Right cardiac atrium (tissue), 5 donors: ENCODE results near the gene SH3TC2. TPM values are rescaled to one million over a fixed set of nuclear protein-coding genes. Genes with fewer than 3 reads are reported as not detected.

ENCODE experiments used
- ATAC-seq, 2 donors: fragments of 200-7000 bp; cut with Tn5 transposase; one replicate each; pipeline versions ENCODE4 v1.8.0 to v1.9.1; 2020; ENCODE audit warnings: moderate library complexity in 2 of 2, mild to moderate bottlenecking in 1 of 2
- DNase-seq, 3 donors: peaks; one replicate each; pipeline ENCODE4 v3.0.0-alpha.2; 2020
- H3K27ac ChIP-seq: one replicate; pipeline ENCODE4 v1.5.1; 2013; ENCODE audit warnings: mild to moderate bottlenecking, low read length, control low read depth, moderate library complexity
- H3K27me3 ChIP-seq: one replicate; pipeline ENCODE4 v1.6.1; 2013; ENCODE audit not compliant: control insufficient read depth, insufficient read depth
- H3K4me1 ChIP-seq: one replicate; pipeline ENCODE4 v1.6.1; 2013; ENCODE audit warnings: low read length; ENCODE audit not compliant: control insufficient read depth, insufficient read depth
- H3K4me3 ChIP-seq: one replicate; pipeline ENCODE4 v1.5.1; 2013; ENCODE audit warnings: low read length, control low read depth
- H3K9me3 ChIP-seq: one replicate; pipeline ENCODE4 v1.6.1; 2013; ENCODE audit warnings: low read length; ENCODE audit not compliant: control insufficient read depth
- WGBS: extraction: QIAGEN DNeasy Blood & Tissue Kit; methylation state at CpG from one replicate; pipeline ENCODE4 v1.1.7; 2013; 5-methylcytosine and 5-hydroxymethylcytosine counted together
- intact Hi-C, 4 donors: fragments of 100-400 bp; cut with DNase I; formaldehyde crosslinking; loops; one replicate each; pipeline versions ENCODE4 v1.11.0 to v1.14.0; 2022 to 2023
- microRNA-seq, 2 donors: library from miRNA; unstranded; fragments of <30 nt; microRNA quantifications; one replicate each; pipeline ENCODE4 v1.2.0, GENCODE V29; 2020 to 2021
- polyA plus RNA-seq: library from polyadenylated mRNA; stranded (reverse); fragments of 200-250 nt; gene quantifications from one replicate; pipeline ENCODE4 v1.2.3, GENCODE V29; 2013
- total RNA-seq, 4 donors: library from RNA; stranded (reverse); fragmentation: NEBNext Ultra II Directional; extraction: Animal tissue kit (Norgen Biotek cat#: 25700); gene quantifications; one replicate each; pipeline ENCODE4 v1.2.1, GENCODE V29; 2021
- donor health status: healthy with polysubstance abuse.
- donor health status: DM: no; HTN: yes; CAD: no.
- donor health status: DM: no; HTN: no; CAD: no.
- donor health status: DM: no; HTN: yes; CAD: no; lungs with severe emphysema.
- donor health status: DM: yes; HTN: yes; CAD: no.

SH3TC2 gene
- total and polyA plus RNA-seq, 5 donors = 4.9 to 17.9 (median 12.4) TPM

DNA sequence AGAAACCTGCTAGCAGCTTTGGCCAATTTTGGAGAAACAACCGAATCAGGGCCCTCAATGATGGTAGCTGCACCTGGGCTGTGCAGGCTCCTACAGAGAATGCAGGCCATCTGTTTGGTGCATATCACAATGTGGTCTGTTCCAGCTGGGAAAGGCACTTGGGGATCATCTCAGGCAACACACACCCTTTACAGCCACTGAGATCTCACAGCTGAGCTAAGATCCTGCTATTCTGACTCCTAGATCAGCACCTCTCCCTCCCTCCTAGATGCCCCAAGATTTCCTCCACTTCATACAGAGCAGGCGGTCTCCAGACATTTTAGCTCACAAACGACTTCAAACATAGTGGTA lies 100.7 kb downstream of the SH3TC2 start:
- no peaks in the 10 kb centered on the region for H3K27me3 ChIP-seq
- intact Hi-C loops = loop anchor here in 2 of 4 donors (10.0 kb wide), 2 partner anchors 137 to 217 kb away; partner anchors contain the start of gene ADRB2 (in 1 of the 2)
- 70% methylated on average over 3 of the region's 3 CpGs for WGBS
- ATAC-seq (no peak), DNase-seq (no peak)
- no peaks in the 10 kb centered on the region for H3K4me1 ChIP-seq
- H3K4me3 ChIP-seq = no peak overlapping the region
- no peaks in the 10 kb centered on the region for H3K9me3 ChIP-seq
- no peak overlapping the region for H3K27ac ChIP-seq

DNA sequence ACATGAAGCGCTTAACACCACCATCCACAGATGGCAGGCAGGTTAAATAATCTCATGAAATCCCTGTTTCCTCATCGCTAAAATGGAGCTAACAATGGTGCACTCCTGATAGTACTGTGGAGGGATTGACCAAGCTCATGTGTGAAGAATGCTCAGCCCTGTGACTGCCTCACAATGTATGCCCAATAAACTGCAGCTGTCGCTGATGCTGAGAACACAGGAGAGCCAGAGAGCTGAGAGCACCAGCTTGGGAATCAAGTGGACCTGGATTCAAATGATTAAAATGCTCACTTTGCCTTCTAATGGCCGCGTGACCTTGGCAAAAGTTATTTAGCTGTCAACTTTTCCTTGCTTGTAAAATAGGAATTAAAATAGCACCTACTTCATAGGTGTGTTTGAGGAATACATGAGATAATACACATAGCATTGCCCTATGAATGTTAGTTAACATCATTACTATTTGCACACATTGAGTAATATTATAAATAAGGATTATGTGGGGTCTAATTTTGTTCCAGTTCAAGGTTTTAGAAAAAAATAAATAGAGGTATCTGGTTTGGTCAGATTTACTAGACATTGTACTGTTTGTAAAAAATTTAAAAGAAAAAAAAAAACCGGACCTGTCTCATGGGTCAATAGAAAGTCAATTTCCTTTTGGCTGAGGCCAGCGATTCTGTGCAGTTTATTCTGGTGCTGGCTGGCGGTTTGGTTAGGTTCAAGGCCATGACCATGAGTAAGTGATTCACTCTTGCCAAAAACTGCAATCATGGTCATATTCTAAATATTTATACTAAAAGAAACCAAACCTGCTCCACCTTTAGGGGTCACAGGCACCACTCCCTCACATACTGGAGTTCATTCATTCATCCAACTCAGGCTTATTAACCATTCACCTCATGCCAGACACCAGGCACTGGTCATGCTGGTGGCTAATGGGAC lies 101.3 kb downstream of the SH3TC2 start:
- WGBS = 84% methylated on average over 8 of the region's 8 CpGs
- Histone ChIP-seq H3K27ac (no peak overlapping the region), H3K27me3 (no peaks in the 10 kb centered on the region), H3K4me1 (no peaks in the 10 kb centered on the region), H3K4me3 (no peak overlapping the region), H3K9me3 (no peaks in the 10 kb centered on the region)
- intact Hi-C loops = loop anchor here in 2 of 4 donors (10.0 kb wide), 2 partner anchors 137 to 217 kb away; partner anchors contain the start of gene ADRB2 (in 1 of the 2)
- no peak for ATAC-seq
- DNase-seq = no peak

DNA sequence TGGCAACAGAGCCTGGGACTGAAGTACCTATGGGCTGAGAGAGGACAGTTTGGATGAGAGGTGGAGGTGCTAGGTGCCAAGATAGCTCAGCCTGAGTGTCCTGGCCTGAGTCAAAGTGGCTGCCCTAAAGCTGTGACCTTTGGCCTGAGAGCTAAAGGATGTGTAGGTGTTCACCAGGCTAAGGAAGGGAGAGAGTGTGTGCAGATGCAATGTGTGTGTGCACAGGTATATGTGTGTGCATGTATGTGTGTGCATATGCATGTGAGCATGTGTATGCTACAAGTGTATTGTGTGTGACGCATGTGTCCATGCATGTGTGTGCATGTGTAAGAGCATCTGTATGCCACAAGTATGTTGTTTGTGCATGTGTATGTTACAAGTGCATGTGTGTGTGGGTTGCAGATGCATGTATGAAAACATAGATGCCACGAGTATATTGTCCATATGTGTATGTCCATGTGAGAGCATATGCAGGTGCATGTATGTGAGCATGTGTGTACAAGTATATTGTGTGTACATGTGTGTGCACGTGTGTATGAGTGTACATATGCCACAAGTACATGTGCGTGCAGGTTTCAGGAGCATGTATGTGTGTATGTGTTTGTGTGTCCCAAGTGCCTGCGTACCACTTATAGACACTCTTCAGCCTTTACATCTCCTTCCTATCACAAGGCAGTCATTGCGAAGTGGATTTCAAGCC lies 102.6 kb downstream of the SH3TC2 start:
- Histone ChIP-seq H3K27me3 (no peaks in the 10 kb centered on the region), H3K27ac (no peak overlapping the region), H3K9me3 (no peaks in the 10 kb centered on the region), H3K4me3 (no peak overlapping the region), H3K4me1 (no peaks in the 10 kb centered on the region)
- ATAC-seq = no peak
- 94% methylated on average over 6 of the region's 6 CpGs for WGBS
- no peak for DNase-seq
- intact Hi-C loops = loop anchor here in 2 of 4 donors (10.0 kb wide), 2 partner anchors 135 to 215 kb away; partner anchors contain the start of gene ADRB2 (in 1 of the 2)

DNA sequence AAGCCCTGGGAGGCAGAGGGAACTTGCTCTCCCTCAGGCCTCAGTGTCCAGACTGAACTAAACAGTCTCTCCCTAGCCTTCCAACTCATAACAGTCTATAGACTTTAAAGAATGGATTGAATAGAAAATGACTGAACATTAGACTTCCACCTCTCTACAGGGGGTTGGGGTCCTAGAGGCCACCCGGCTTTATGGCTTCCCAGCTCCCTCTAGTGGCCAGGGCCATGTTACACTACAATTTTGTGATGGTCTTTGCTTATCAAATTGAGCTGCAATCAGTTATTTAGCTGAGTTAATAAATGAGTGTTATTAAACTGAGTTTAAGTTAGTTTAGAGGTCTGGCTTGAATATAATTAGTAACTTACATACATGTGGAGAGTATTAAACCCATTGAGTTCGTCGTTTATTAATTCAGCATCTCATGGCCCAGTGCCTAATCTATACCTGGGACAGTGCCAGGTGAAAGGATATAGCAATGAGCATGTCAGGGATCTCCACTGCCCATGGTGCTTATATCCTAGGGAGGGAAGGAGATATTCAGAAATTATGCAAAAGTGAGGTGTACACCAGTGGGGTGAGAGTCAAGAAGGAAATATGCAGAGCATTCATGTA lies 105.2 kb downstream of the SH3TC2 start:
- DNase-seq (peak in 2 of 3 donors; percentile 24 to 60), ATAC-seq (peak in 1 of 2 donors; percentile 27)
- no peak overlapping the region for H3K4me3 ChIP-seq
- H3K27ac ChIP-seq = no peak overlapping the region
- H3K9me3 ChIP-seq = no peaks in the 10 kb centered on the region
- no peaks in the 10 kb centered on the region for H3K27me3 ChIP-seq
- WGBS = 30% methylated on average over 3 of the region's 3 CpGs
- H3K4me1 ChIP-seq = no peaks in the 10 kb centered on the region
- intact Hi-C loops = loop anchor here in 2 of 4 donors (2.0 to 10.0 kb wide), 2 partner anchors 131 to 223 kb away; partner anchors contain the start of gene ADRB2 (in 1 of the 2)

DNA sequence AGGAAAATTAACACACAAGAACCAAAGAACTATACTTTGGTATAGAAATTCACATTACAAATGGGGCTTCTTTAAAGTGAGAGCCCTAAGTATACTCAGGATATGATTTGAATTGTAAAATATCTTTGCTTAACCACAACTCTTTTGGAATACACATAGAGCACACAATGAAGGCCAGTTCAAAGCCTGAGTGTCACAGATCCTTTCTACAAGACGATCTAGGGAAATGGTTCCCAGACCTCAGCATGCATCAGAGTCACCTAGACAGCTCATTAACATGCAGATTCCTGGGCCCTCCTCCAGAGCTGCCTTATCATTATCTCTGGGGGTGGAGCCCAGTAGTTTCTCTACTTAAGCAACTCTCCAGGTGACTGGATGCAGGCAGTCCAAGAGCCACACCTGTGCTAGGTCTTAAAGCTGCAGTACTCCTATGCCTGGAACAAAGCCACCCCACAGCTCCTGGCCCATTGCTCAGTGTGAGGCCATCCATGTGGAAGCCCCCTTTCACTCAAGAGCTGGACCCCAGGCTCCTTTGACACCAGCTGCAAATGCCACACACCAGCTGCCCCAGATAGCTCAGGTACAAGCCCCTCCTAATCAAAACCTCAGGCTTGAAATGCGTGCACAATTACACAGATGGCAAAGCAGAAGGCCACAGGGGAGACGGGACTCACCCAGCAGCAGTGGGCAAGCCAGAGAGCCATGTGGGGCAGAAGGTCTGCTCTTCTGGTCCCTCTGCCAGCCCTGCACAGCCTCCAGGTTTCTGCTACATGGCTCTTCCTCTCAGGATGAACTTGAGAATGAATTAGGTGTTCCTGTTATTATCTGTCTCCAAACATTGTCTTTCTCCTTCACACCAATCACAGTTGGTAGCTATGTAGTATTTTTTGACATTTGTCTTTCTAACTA lies 106.1 kb downstream of the SH3TC2 start:
- no peaks in the 10 kb centered on the region for H3K4me1 ChIP-seq
- no peak for ATAC-seq
- no peaks in the 10 kb centered on the region for H3K27me3 ChIP-seq
- no peak for DNase-seq
- H3K9me3 ChIP-seq = no peaks in the 10 kb centered on the region
- H3K27ac ChIP-seq = no peak overlapping the region
- H3K4me3 ChIP-seq = no peak overlapping the region
- WGBS = 82% methylated on average over 3 of the region's 3 CpGs
- intact Hi-C loops = loop anchor here in 1 of 4 donors (10.0 kb wide), 1 partner anchor 222 kb away; no protein-coding TSS in a partner anchor

Small RNA genes lying within 50 kb of the gene (microRNA-seq; reads per million reads assigned to microRNA genes)
- gene MIR584 = 64.3 to 171 reads per million in 2 donors

Other genes starting within 250 kb of the SH3TC2 start
- 1 to 10 TPM; 5.0 to 9.2 (median 7.9) TPM for gene ADRB2, start 236.5 kb downstream of the SH3TC2 start, total RNA-seq
- 2.4 TPM for gene ADRB2, start 236.5 kb downstream of the SH3TC2 start, polyA plus RNA-seq
- gene ABLIM3, start 78.4 kb upstream of the SH3TC2 start, total RNA-seq = 100 to 1,000 TPM; 140 to 185 (median 161) TPM
- 81.3 TPM for gene ABLIM3, start 78.4 kb upstream of the SH3TC2 start, polyA plus RNA-seq
- gene AFAP1L1, start 208.8 kb upstream of the SH3TC2 start, total RNA-seq = 10 to 100 TPM; 36.9 to 59.7 (median 42.7) TPM
- gene AFAP1L1, start 208.8 kb upstream of the SH3TC2 start, polyA plus RNA-seq = 26.2 TPM